Measurements from ENCODE around the gene GANC. TPM values are rescaled to one million over a fixed set of nuclear protein-coding genes. Genes with fewer than 3 reads are reported as not detected.

The GANC gene
- polyA plus RNA-seq, 2 of the 4 experiments (the other 2 are of a cell fraction), result 8.0 to 9.4 TPM

DNA sequence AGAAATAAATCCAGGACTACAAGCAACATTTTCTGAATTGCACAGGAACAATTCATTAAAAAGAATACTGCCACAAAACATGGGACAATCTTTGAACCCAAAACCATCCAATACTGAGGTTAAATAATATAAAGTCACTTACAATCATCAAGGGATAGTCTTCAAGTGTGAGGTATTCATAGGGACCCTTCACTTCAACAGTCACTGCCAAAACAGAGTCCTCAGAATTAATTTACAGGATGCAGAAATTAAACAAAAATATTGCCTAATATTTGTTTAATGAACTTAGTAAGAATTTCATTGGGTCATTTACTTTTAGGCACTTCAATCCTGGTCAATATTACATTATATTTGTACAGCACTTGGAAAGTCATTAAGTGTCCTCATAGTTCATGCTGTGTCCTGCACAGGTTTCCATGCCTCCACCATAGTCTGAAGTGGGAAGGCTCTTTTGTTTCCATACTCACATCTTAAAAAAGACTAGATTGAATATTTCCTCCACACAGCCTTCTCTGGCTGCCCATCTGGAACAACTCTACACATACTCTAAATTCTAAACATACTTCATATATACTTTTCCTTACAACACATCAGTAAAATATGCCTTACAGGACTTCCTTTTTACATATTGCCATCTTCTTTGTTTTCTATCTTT lies 33.3 kb upstream of the GANC start:
- ATAC-seq (no peak), DNase-seq (ENCODE audit: low read depth in 1 of 2, low spot score in 1 of 2) (no peak), FAIRE-seq (no peak)
- Histone ChIP-seq H3K27ac (no peak overlapping the region), H3K9me3 (no peaks in the 10 kb centered on the region), H3K4me2 (no peak overlapping the region), H3K4me1 (no peaks in the 10 kb centered on the region), H3K4me3 (no peak overlapping the region)
- ChIA-PET POLR2A (no interaction called here), CTCF (no interaction called here)
- TF ChIP-seq POLR2A (IDR thresholded peaks at IDR 0.05; ENCODE audit: low read length) (no peak), CBX2 (IDR thresholded peaks at IDR 0.05; ENCODE audit: borderline replicate concordance, low read depth) (no peak), ZC3H11A (IDR thresholded peaks at IDR 0.05) (no peak), RFX5 (IDR thresholded peaks at IDR 0.05) (no peak), CEBPB (IDR thresholded peaks at IDR 0.05) (no peak), HDAC2 (IDR thresholded peaks at IDR 0.05) (no peak)

DNA sequence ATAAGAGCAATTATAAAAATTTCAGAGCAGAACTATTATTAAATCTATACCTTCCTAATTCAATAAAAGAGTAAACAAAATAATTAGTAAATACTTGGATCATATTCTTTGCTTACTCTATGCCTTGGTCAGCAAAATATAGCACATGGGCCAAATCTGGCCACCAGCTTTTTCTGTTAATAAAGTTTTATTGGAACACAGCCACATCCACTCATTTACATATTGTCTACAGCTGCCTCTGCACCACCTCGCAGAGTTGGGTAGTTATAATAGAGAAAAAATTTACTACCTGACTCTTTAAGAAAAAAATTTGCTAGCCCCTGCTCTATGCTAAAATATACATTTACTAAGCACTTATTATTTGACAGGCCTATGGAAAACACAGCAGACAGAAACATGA lies 32.2 kb upstream of the GANC start:
- CTCF ChIA-PET, result no interaction called here
- ATAC-seq, result no peak

DNA sequence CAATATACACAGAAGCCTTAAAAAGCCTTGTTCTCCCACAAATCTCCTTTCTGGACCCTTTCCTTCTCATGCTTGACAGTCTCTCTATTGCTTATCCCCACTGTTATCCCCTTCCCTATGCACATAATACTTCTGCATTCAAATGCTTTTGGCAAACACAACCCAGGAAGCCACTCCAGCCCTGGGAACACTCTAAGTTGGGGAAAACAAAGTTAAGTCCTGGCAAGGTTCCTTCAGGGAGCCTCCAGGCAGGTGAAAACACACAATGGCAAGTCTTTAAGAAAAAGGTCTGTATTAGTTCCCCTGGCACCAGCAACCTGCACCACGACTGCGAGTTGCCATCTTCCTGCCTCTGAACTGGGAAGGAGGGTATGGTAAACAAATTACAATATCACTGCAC lies 19.7 kb upstream of the GANC start:
- no peak for FAIRE-seq
- WGBS (ENCODE audit: missing lambda C conversion rate), result 100% methylated on average over 2 of the region's 2 CpGs
- Histone ChIP-seq H3K27ac (no peak overlapping the region), H3K4me3 (no peak overlapping the region), H3K4me1 (no peaks in the 10 kb centered on the region), H3K4me2 (no peak overlapping the region), H3K9me3 (peaks cover 5% of the 10 kb centered on the region; the same call in 1 of the 3 replicates)
- ChIA-PET CTCF (no interaction called here), POLR2A (interaction anchor here (1.3 kb wide), 1 partner anchor 20 kb away, joined by 4 read pairs; the partner anchor contains the start of genes GANC and TMEM87A)
- DNase-seq (ENCODE audit: low read depth in 1 of 2, low spot score in 1 of 2), result no peak
- no peak for ATAC-seq
- no peak for TF ChIP-seq MAFK (IDR thresholded peaks at IDR 0.05; ENCODE audit: partially characterized antibody)
- TF ChIP-seq HOXB5 (CRISPR knock-in tag; IDR thresholded peaks at IDR 0.05), result no peak
- TF ChIP-seq, protein P1, sequence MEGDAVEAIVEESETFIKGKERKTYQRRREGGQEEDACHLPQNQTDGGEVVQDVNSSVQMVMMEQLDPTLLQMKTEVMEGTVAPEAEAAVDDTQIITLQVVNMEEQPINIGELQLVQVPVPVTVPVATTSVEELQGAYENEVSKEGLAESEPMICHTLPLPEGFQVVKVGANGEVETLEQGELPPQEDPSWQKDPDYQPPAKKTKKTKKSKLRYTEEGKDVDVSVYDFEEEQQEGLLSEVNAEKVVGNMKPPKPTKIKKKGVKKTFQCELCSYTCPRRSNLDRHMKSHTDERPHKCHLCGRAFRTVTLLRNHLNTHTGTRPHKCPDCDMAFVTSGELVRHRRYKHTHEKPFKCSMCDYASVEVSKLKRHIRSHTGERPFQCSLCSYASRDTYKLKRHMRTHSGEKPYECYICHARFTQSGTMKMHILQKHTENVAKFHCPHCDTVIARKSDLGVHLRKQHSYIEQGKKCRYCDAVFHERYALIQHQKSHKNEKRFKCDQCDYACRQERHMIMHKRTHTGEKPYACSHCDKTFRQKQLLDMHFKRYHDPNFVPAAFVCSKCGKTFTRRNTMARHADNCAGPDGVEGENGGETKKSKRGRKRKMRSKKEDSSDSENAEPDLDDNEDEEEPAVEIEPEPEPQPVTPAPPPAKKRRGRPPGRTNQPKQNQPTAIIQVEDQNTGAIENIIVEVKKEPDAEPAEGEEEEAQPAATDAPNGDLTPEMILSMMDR (IDR thresholded peaks at IDR 0.05), result no peak
- no peak for TF ChIP-seq TFCP2L1 (CRISPR knock-in tag; IDR thresholded peaks at IDR 0.05)
- no peak for TF ChIP-seq HOXA7 (CRISPR knock-in tag; IDR thresholded peaks at IDR 0.05)
- no peak for TF ChIP-seq RARB (CRISPR knock-in tag; IDR thresholded peaks at IDR 0.05)
- no peak for TF ChIP-seq MYC (IDR thresholded peaks at IDR 0.05; ENCODE audit: borderline replicate concordance, low read length)
- TF ChIP-seq ZNF302 (CRISPR knock-in tag; IDR thresholded peaks at IDR 0.05), result no peak
- TF ChIP-seq EHMT2 (IDR thresholded peaks at IDR 0.05; ENCODE audit: low read depth), result no peak
- no peak for TF ChIP-seq NR3C1 (IDR thresholded peaks at IDR 0.05)
- TF ChIP-seq, protein P2, sequence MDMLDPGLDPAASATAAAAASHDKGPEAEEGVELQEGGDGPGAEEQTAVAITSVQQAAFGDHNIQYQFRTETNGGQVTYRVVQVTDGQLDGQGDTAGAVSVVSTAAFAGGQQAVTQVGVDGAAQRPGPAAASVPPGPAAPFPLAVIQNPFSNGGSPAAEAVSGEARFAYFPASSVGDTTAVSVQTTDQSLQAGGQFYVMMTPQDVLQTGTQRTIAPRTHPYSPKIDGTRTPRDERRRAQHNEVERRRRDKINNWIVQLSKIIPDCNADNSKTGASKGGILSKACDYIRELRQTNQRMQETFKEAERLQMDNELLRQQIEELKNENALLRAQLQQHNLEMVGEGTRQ (IDR thresholded peaks at IDR 0.05), result no peak

More for the DNA sequence above, 32.2 kb upstream of the GANC start:
- Histone ChIP-seq H3K4me2 (no peak overlapping the region), H3K4me1 (no peaks in the 10 kb centered on the region), H3K27ac (no peak overlapping the region), H3K4me3 (no peak overlapping the region), H3K9me3 (no peaks in the 10 kb centered on the region)
- POLR2A ChIA-PET, result no interaction called here
- WGBS (ENCODE audit: missing lambda C conversion rate), result 91% methylated on average over 1 of the region's 1 CpG
- FAIRE-seq (no peak), DNase-seq (ENCODE audit: low read depth in 1 of 2, low spot score in 1 of 2) (no peak)
- TF ChIP-seq CBX2 (IDR thresholded peaks at IDR 0.05; ENCODE audit: borderline replicate concordance, low read depth), result no peak
- no peak for TF ChIP-seq CHD4 (IDR thresholded peaks at IDR 0.05; ENCODE audit: borderline replicate concordance)
- no peak for TF ChIP-seq EHMT2 (IDR thresholded peaks at IDR 0.05; ENCODE audit: low read depth)
- TF ChIP-seq KDM1A (IDR thresholded peaks at IDR 0.05; ENCODE audit: low read depth), result no peak
- TF ChIP-seq HOXB5 (CRISPR knock-in tag; IDR thresholded peaks at IDR 0.05), result no peak
- TF ChIP-seq POLR2AphosphoS2 (conservative IDR thresholded peaks at IDR 0.05; ENCODE audit: low read length), result no peak
- TF ChIP-seq GATA3 (IDR thresholded peaks at IDR 0.05; ENCODE audit: borderline replicate concordance), result no peak
- no peak for TF ChIP-seq CEBPB (IDR thresholded peaks at IDR 0.05)
- TF ChIP-seq, protein P3, sequence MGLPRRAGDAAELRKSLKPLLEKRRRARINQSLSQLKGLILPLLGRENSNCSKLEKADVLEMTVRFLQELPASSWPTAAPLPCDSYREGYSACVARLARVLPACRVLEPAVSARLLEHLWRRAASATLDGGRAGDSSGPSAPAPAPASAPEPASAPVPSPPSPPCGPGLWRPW (IDR thresholded peaks at IDR 0.05), result no peak
- TF ChIP-seq, protein P2 (IDR thresholded peaks at IDR 0.05), result no peak
- TF ChIP-seq RARB (CRISPR knock-in tag; IDR thresholded peaks at IDR 0.05), result no peak
- TF ChIP-seq, protein P4, sequence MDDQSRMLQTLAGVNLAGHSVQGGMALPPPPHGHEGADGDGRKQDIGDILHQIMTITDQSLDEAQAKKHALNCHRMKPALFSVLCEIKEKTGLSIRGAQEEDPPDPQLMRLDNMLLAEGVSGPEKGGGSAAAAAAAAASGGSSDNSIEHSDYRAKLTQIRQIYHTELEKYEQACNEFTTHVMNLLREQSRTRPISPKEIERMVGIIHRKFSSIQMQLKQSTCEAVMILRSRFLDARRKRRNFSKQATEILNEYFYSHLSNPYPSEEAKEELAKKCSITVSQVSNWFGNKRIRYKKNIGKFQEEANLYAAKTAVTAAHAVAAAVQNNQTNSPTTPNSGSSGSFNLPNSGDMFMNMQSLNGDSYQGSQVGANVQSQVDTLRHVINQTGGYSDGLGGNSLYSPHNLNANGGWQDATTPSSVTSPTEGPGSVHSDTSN (IDR thresholded peaks at IDR 0.05), result no peak
- TF ChIP-seq ZC3H11A (IDR thresholded peaks at IDR 0.05), result no peak
- TF ChIP-seq, protein P1 (IDR thresholded peaks at IDR 0.05), result no peak
- no peak for TF ChIP-seq HDAC2 (IDR thresholded peaks at IDR 0.05)
- no peak for TF ChIP-seq CHD2 (IDR thresholded peaks at IDR 0.05; ENCODE audit: low read length, partially characterized antibody)
- TF ChIP-seq HEYL (CRISPR knock-in tag; IDR thresholded peaks at IDR 0.05), result no peak
- no peak for TF ChIP-seq RNF2 (IDR thresholded peaks at IDR 0.05; ENCODE audit: borderline replicate concordance, low read depth)

Measured in A549 (cell line).